Upper lobe of left lung (tissue), 6 donors: ENCODE results near the gene SPTB. TPM values are rescaled to one million over a fixed set of nuclear protein-coding genes. Genes with fewer than 3 reads are reported as not detected.

Experiments used
- ATAC-seq, 2 donors: fragments of 200-7000 bp; cut with Tn5 transposase; one replicate each; pipeline ENCODE4 v1.9.1; 2022; ENCODE audit warnings: mild to moderate bottlenecking in 2 of 2, moderate library complexity in 2 of 2; ENCODE audit not compliant: low FRiP score in 2 of 2
- DNase-seq, 2 donors: peaks; one replicate each; pipeline ENCODE4 v3.0.0-alpha.2; 2019 to 2020
- H3K27ac ChIP-seq, 4 donors: fragments of 200-600 bp; sonication (generic); one replicate each; pipeline ENCODE4 v1.5.1; 2016 to 2019
- H3K27me3 ChIP-seq, 4 donors: fragments of 200-600 bp; sonication (generic); one replicate each; pipeline ENCODE4 v1.5.1; 2017 to 2019
- H3K36me3 ChIP-seq, 4 donors: fragments of 200-600 bp; sonication (generic); one replicate each; pipeline ENCODE4 v1.5.1; 2016 to 2019
- H3K4me1 ChIP-seq, 4 donors: fragments of 200-600 bp; sonication (generic); one replicate each; pipeline ENCODE4 v1.5.1; 2018 to 2019
- H3K4me3 ChIP-seq, 4 donors: fragments of 200-600 bp; sonication (generic); one replicate each; pipeline ENCODE4 v1.5.1; 2017 to 2019; ENCODE audit warnings: mild to moderate bottlenecking in 2 of 4, moderate library complexity in 1 of 4
- H3K9me3 ChIP-seq, 4 donors: fragments of 200-600 bp; sonication (generic); one replicate each; pipeline ENCODE4 v1.5.1; 2018 to 2019
- CTCF ChIP-seq, 6 experiments: fragments of 450-650 bp in 4 of 6; fragments of 200-600 bp in 2 of 6; sonication (generic) in 2 of 6; IDR thresholded peaks; one replicate each; pipeline ENCODE4 v1.5.1; 2016 to 2019; ENCODE audit warnings: antibody characterized with exemption in 6 of 6
- EP300 ChIP-seq, 4 donors: sonication (generic); formaldehyde crosslinking; IDR thresholded peaks; one replicate each; pipeline ENCODE4 v1.5.1; 2017; ENCODE audit warnings: antibody characterized with exemption in 4 of 4, control low read depth in 2 of 4
- POLR2A ChIP-seq, 4 donors: fragments of 450-650 bp; IDR thresholded peaks; one replicate each; pipeline ENCODE4 v1.5.1; 2016 to 2017; ENCODE audit warnings: antibody characterized with exemption in 4 of 4, mild to moderate bottlenecking in 2 of 4
- POLR2AphosphoS5 ChIP-seq, 2 donors: sonication (generic); formaldehyde crosslinking; IDR thresholded peaks; one replicate each; pipeline ENCODE4 v1.5.1; 2017; ENCODE audit warnings: antibody characterized with exemption in 2 of 2
- WGBS, 2 donors: methylation state at CpG; one replicate each; pipeline ENCODE4 v1.1.5; 2017 to 2018; 5-methylcytosine and 5-hydroxymethylcytosine counted together
- total RNA-seq, 6 donors: library from RNA; depleted of rRNA in 4 of 6; stranded (reverse); fragments of >200 nt in 4 of 6; gene quantifications; one replicate each; pipeline versions ENCODE4 v1.1.0 to v1.2.1, GENCODE V29; 2016 to 2021
- donor health status: DM: no; HTN: no; CAD: no; lungs with moderate emphysema.
- donor health status: DM: no; HTN: yes; CAD: no; lungs with severe emphysema.

Gene SPTB
- total RNA-seq, 6 donors from 2014 or later: 2.1 to 3.3 (median 2.7) TPM

GRCh38 chr14:64871344-64871743 lies 8.4 kb downstream of the SPTB start:
- Histone ChIP-seq H3K9me3 (no peaks in the 10 kb centered on the region), H3K4me3 (no peak overlapping the region), H3K4me1 (no peaks in the 10 kb centered on the region), H3K27ac (no peak overlapping the region), H3K27me3 (no peaks in the 10 kb centered on the region), H3K36me3 (no peaks in the 10 kb centered on the region)
- ATAC-seq: no peak
- 68 to 83% methylated on average over 2 of the region's 2 CpGs for WGBS, 2 donors
- TF ChIP-seq CTCF (IDR thresholded peaks at IDR 0.05): no peak
- TF ChIP-seq POLR2AphosphoS5 (IDR thresholded peaks at IDR 0.05): no peak
- TF ChIP-seq POLR2A (IDR thresholded peaks at IDR 0.05): no peak
- no peak for TF ChIP-seq EP300 (IDR thresholded peaks at IDR 0.05)
- no peak for DNase-seq

- no peaks in the 10 kb centered on the region for H3K9me3 ChIP-seq
- no peaks in the 10 kb centered on the region for H3K36me3 ChIP-seq
- TF ChIP-seq POLR2A (IDR thresholded peaks at IDR 0.05) (no peak), EP300 (IDR thresholded peaks at IDR 0.05) (no peak), POLR2AphosphoS5 (IDR thresholded peaks at IDR 0.05) (no peak), CTCF (IDR thresholded peaks at IDR 0.05) (no peak)
- H3K4me1 ChIP-seq: no peaks in the 10 kb centered on the region
- no peak for ATAC-seq
- H3K4me3 ChIP-seq: no peak overlapping the region
- H3K27me3 ChIP-seq: no peaks in the 10 kb centered on the region
- WGBS, 2 donors: 27 to 39% methylated on average over 2 of the region's 2 CpGs
- no peak overlapping the region for H3K27ac ChIP-seq
- no peak for DNase-seq
Observed at GRCh38 chr14:64870160-64870559, 9.5 kb downstream of the SPTB start.

GRCh38 chr14:64868841-64869240 lies 10.9 kb downstream of the SPTB start:
- WGBS, 2 donors: 41 to 59% methylated on average over 1 of the region's 1 CpG
- H3K4me3 ChIP-seq: no peak overlapping the region
- ATAC-seq (no peak), DNase-seq (no peak)
- no peaks in the 10 kb centered on the region for H3K9me3 ChIP-seq
- H3K27ac ChIP-seq: no peak overlapping the region
- TF ChIP-seq POLR2A (IDR thresholded peaks at IDR 0.05) (no peak), POLR2AphosphoS5 (IDR thresholded peaks at IDR 0.05) (no peak), CTCF (IDR thresholded peaks at IDR 0.05) (no peak), EP300 (IDR thresholded peaks at IDR 0.05) (no peak)
- no peaks in the 10 kb centered on the region for H3K4me1 ChIP-seq
- no peaks in the 10 kb centered on the region for H3K36me3 ChIP-seq
- H3K27me3 ChIP-seq: no peaks in the 10 kb centered on the region

- Histone ChIP-seq H3K36me3 (no peaks in the 10 kb centered on the region), H3K27ac (no peak overlapping the region), H3K4me1 (no peaks in the 10 kb centered on the region), H3K9me3 (no peaks in the 10 kb centered on the region), H3K27me3 (no peaks in the 10 kb centered on the region), H3K4me3 (no peak overlapping the region)
- DNase-seq (no peak), ATAC-seq (no peak)
- WGBS, 2 donors: 79 to 89% methylated on average over 2 of the region's 2 CpGs
- TF ChIP-seq POLR2AphosphoS5 (IDR thresholded peaks at IDR 0.05) (no peak), POLR2A (IDR thresholded peaks at IDR 0.05) (no peak), EP300 (IDR thresholded peaks at IDR 0.05) (no peak), CTCF (IDR thresholded peaks at IDR 0.05) (no peak)
Observed at GRCh38 chr14:64868379-64868778, 11.3 kb downstream of the SPTB start.

- Histone ChIP-seq H3K4me1 (no peaks in the 10 kb centered on the region), H3K9me3 (no peaks in the 10 kb centered on the region), H3K27me3 (no peaks in the 10 kb centered on the region), H3K36me3 (no peaks in the 10 kb centered on the region), H3K27ac (no peak overlapping the region), H3K4me3 (no peak overlapping the region)
- no peak for TF ChIP-seq POLR2A (IDR thresholded peaks at IDR 0.05)
- no peak for DNase-seq
- ATAC-seq: no peak
- 88 to 94% methylated on average over 3 of the region's 3 CpGs for WGBS, 2 donors
Observed at GRCh38 chr14:64867182-64867581, 12.5 kb downstream of the SPTB start.
